K562 (cell line): Measurements from ENCODE around the gene MEAK7.

ENCODE experiments used
- CEBPB ChIP-seq: fragments of 450-650 bp; IDR thresholded peaks from 2 replicates; pipeline ENCODE4 v1.6.1; 2016; ENCODE audit warnings: missing genetic modification characterization, missing compliant biosample characterization
- CHD4 ChIP-seq: fragments of 200-600 bp; sonication (generic); IDR thresholded peaks from 3 replicates; pipeline ENCODE4 v1.6.1; 2012; ENCODE audit warnings: low read depth, mild to moderate bottlenecking, mixed read lengths, low read length, inconsistent platforms; ENCODE audit not compliant: insufficient read depth, insufficient replicate concordance, poor library complexity, severe bottlenecking
- CTCF ChIP-seq, 3 experiments: IDR thresholded peaks in 2 of 3; conservative IDR thresholded peaks in 1 of 3; 2 replicates each; pipeline ENCODE4 v1.5.1; 2011 to 2012; ENCODE audit warnings: low read length in 3 of 3, mild to moderate bottlenecking in 3 of 3, control low read depth in 2 of 3, improper control_type of control experiment in 1 of 3, inconsistent platforms in 1 of 3, low read depth in 1 of 3, mixed read lengths in 1 of 3, moderate library complexity in 1 of 3; ENCODE audit not compliant: insufficient read depth in 2 of 3
- EP300 ChIP-seq: IDR thresholded peaks from 2 replicates; pipeline ENCODE4 v1.6.1; 2012; ENCODE audit warnings: low read length, improper control_type of control experiment
- ETV5 ChIP-seq: sonication (generic); formaldehyde crosslinking; IDR thresholded peaks from 2 replicates; pipeline ENCODE4 v1.4.0; 2020; ENCODE audit warnings: low read depth, mild to moderate bottlenecking, missing genetic modification reagents
- MAFG ChIP-seq: fragments of 450-650 bp; conservative IDR thresholded peaks from 2 replicates; pipeline ENCODE4 v1.6.1; 2016; ENCODE audit warnings: missing genetic modification characterization, missing compliant biosample characterization
- POLR2A ChIP-seq: fragments of 450-650 bp; conservative IDR thresholded peaks from 2 replicates; pipeline ENCODE4 v1.6.1; 2016
- ZFP1 ChIP-seq: fragments of 450-650 bp; formaldehyde crosslinking; IDR thresholded peaks from 2 replicates; pipeline ENCODE4 v1.4.0; 2020; ENCODE audit warnings: mild to moderate bottlenecking, mixed read lengths
- TF ChIP-seq, protein P1 (sequence below): sonication (generic); formaldehyde crosslinking; IDR thresholded peaks from 2 replicates; pipeline ENCODE4 v1.4.0; 2020; ENCODE audit warnings: mild to moderate bottlenecking, missing genetic modification reagents

- TF ChIP-seq MAFG: no peak
- TF ChIP-seq CHD4: no peak
- TF ChIP-seq CTCF (IDR thresholded peaks at IDR 0.05 in 2 of 3, conservative IDR thresholded peaks at IDR 0.05 in 1 of 3; ENCODE audit: insufficient read depth in 2 of 3, low read depth in 1 of 3, low read length in 3 of 3): no peak
- TF ChIP-seq CEBPB: no peak
- no peak for TF ChIP-seq POLR2A
- TF ChIP-seq ETV5 (CRISPR knock-in tag): no peak
- TF ChIP-seq EP300: no peak
- TF ChIP-seq ZFP1: no peak
- TF ChIP-seq, protein P1, sequence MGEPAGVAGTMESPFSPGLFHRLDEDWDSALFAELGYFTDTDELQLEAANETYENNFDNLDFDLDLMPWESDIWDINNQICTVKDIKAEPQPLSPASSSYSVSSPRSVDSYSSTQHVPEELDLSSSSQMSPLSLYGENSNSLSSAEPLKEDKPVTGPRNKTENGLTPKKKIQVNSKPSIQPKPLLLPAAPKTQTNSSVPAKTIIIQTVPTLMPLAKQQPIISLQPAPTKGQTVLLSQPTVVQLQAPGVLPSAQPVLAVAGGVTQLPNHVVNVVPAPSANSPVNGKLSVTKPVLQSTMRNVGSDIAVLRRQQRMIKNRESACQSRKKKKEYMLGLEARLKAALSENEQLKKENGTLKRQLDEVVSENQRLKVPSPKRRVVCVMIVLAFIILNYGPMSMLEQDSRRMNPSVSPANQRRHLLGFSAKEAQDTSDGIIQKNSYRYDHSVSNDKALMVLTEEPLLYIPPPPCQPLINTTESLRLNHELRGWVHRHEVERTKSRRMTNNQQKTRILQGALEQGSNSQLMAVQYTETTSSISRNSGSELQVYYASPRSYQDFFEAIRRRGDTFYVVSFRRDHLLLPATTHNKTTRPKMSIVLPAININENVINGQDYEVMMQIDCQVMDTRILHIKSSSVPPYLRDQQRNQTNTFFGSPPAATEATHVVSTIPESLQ: no peak
These were observed 2.4 kb downstream of the MEAK7 start for GRCh38 chr16:84502075-84502474.
